WERI-Rb-1 (cell line): ENCODE measurements around the gene PHACTR1.
A peak's percentile ranks its signal among the peaks of the same experiment; 100 is the strongest.

Source experiments
- DNase-seq: peaks from one replicate; pipeline ENCODE4 v3.0.0-alpha.2; 2020
- H3K27ac ChIP-seq: fragments of 250-450 bp; sonication (Bioruptor Pico); 2 replicates; pipeline ENCODE4 v1.5.1; 2020; ENCODE audit warnings: mild to moderate bottlenecking, moderate library complexity
- H3K27me3 ChIP-seq: fragments of 250-450 bp; sonication (Bioruptor Pico); 2 replicates; pipeline ENCODE4 v1.5.1; 2021; ENCODE audit warnings: mild to moderate bottlenecking, low read depth, moderate library complexity; ENCODE audit not compliant: insufficient read depth, severe bottlenecking
- H3K36me3 ChIP-seq: fragments of 250-450 bp; sonication (Bioruptor Pico); 2 replicates; pipeline ENCODE4 v1.5.1; 2020; ENCODE audit warnings: mild to moderate bottlenecking, moderate library complexity
- H3K4me3 ChIP-seq: 2 replicates; pipeline ENCODE4 v1.5.1; 2011; ENCODE audit warnings: low read depth, mild to moderate bottlenecking, control low read depth, low read length
- H3K9me3 ChIP-seq: fragments of 250-450 bp; sonication (Bioruptor Pico); 2 replicates; pipeline ENCODE4 v1.5.1; 2021; ENCODE audit warnings: mild to moderate bottlenecking, moderate library complexity; ENCODE audit not compliant: severe bottlenecking
- CTCF ChIP-seq: IDR thresholded peaks from 2 replicates; pipeline ENCODE4 v1.5.1; 2011; ENCODE audit warnings: low read depth, mild to moderate bottlenecking, control low read depth, inconsistent platforms, low read length

PHACTR1 gene

GRCh38 chr6:13175759-13176158 is 459.2 kb downstream of the PHACTR1 start:
- H3K27me3 ChIP-seq = no peaks in the 10 kb centered on the region
- no peak for DNase-seq
- H3K36me3 ChIP-seq = no peaks in the 10 kb centered on the region
- TF ChIP-seq CTCF = peak; percentile 42
- H3K4me3 ChIP-seq = no peak overlapping the region
- no peak overlapping the region for H3K27ac ChIP-seq
- no peaks in the 10 kb centered on the region for H3K9me3 ChIP-seq

DNA sequence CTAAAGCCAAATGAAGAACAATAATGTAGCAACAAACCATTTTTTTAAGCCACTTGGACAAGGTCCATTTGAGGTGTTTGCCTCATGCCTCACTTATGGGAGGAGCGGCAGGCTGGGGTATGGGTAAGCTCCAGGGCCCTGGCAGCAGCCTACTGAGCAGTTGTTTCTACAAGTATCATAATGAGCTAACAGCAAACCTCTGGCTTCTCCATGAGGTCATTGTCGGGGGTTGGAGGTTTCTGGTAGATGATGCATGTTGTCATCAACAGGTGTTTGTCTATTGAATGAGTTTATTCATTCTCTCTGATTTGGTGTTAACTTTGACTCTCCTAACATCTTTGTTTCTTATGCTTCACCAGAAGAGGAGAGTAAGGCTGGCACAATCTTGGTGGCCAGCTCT is 461.1 kb downstream of the PHACTR1 start:
- H3K36me3 ChIP-seq = no peaks in the 10 kb centered on the region
- no peak for DNase-seq
- H3K27ac ChIP-seq = no peak overlapping the region
- H3K4me3 ChIP-seq = no peak overlapping the region
- TF ChIP-seq CTCF = no peak
- no peaks in the 10 kb centered on the region for H3K27me3 ChIP-seq
- H3K9me3 ChIP-seq = no peaks in the 10 kb centered on the region

DNA sequence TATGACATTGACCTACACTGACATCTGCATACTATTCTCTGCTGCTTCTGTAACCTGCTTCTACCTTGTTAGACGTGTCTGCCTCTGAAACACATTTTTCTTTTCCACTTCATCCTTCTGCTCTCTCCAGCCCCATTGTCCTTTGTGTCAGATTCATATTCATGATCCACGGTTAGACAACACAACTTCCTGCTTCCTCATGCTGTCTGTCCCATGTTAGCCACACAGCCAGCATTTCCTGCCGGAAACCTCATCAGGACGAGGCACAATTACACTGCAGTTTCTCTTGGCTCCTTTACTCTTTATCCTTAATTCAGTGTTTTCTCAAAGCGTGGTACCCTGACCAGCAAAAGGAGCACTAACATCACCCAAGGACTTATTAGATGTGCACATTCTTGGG is 461.5 kb downstream of the PHACTR1 start:
- H3K36me3 ChIP-seq = no peaks in the 10 kb centered on the region
- H3K4me3 ChIP-seq = no peak overlapping the region
- no peaks in the 10 kb centered on the region for H3K27me3 ChIP-seq
- no peak for DNase-seq
- H3K9me3 ChIP-seq = no peaks in the 10 kb centered on the region
- no peak for TF ChIP-seq CTCF
- no peak overlapping the region for H3K27ac ChIP-seq

GRCh38 chr6:13180538-13180937 is 464.0 kb downstream of the PHACTR1 start:
- H3K36me3 ChIP-seq = no peaks in the 10 kb centered on the region
- no peak overlapping the region for H3K27ac ChIP-seq
- DNase-seq = no peak
- no peaks in the 10 kb centered on the region for H3K27me3 ChIP-seq
- TF ChIP-seq CTCF = no peak
- H3K4me3 ChIP-seq = no peak overlapping the region
- H3K9me3 ChIP-seq = no peaks in the 10 kb centered on the region

GRCh38 chr6:13181393-13181792 is 464.8 kb downstream of the PHACTR1 start:
- no peak for DNase-seq

More at GRCh38 chr6:13181393-13181792, 464.8 kb downstream of the PHACTR1 start:
- H3K27ac ChIP-seq = no peak overlapping the region
- no peaks in the 10 kb centered on the region for H3K36me3 ChIP-seq
- no peak overlapping the region for H3K4me3 ChIP-seq
- H3K27me3 ChIP-seq = no peaks in the 10 kb centered on the region
- H3K9me3 ChIP-seq = no peaks in the 10 kb centered on the region
- no peak for TF ChIP-seq CTCF
